T follicular helper cell (primary cell): ENCODE results near the gene RIMOC1.
"Not testable (repeated sequence)": the region's sequence is repeated elsewhere in the genome, so short reads cannot be mapped to it uniquely, and the experiment has no call there.

Experiments
- DNase-seq: peaks from one replicate; pipeline ENCODE4 v3.0.0-alpha.2; 2020; ENCODE audit warnings: low read depth

RIMOC1 gene

DNA sequence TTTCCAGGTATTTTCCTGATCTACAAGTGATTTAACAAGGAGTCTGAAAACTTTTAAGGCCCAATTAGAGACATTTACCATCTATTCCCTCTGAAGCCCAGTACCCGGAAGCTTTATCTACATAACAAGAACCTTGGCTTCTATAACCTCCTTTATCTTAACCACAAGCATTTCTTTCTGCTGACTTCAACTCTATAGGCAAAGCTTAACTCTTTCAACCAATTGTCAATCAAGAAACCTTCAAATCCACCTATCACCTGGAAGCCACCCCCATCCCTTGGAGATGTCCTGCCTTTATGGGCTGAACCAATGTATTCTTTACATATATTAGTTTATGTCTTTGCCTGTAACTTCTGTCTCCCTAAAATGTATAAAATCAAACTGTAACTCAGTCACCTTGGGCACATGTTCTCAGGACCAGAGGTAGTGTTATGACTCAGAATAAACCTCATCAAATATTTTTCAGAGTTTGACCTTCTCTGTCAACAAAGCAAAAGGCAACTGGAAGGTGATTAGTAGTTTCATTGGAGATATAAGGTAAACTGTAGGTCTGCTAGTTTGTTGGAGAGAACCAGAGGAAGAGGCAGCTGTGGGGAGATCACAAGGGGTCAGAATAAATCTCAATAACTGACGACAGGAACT, 13.0 kb upstream of the RIMOC1 start:
- DNase-seq = no peak

DNA sequence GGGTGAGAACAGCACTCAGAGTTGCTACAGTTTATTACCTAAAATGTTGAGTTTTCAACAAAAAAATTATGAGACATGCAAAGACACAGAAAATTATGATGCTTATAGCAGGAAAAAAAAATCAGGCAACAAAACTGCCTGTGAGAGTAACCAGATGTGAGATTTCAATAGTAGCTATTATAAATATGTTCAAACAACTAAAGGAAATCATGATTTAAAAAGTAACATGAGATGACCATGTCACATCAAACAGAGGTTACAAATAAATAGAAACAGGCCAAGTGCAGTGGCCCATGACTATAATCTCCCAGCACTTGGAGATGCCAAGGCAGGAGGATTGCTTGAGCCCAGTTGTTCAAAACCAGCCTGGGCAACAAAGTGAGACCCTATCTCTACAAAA, 12.1 kb upstream of the RIMOC1 start:
- no peak for DNase-seq

- no peak for DNase-seq
Observed at GRCh38 chr5:41893074-41893851, 10.9 kb upstream of the RIMOC1 start.

DNA sequence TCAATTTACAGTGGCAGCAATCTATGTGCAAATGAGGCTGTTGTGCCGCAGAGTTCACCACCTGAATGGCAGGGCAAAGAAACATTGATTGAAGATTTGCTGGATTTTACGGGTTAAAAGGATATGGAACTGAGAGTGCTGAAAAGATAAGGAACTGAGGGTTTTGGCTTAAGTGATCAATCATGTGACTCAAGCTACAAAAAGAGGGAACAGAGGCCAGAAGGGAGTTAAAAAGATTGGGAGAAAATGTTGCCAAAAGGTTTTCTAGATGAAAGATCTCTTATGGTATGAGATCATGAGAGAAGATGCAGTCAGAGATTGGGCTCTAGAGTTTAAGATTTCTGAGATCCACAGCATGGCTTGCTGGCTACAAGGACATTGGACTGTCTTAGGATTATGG, 7.9 kb upstream of the RIMOC1 start:
- no peak for DNase-seq

DNA sequence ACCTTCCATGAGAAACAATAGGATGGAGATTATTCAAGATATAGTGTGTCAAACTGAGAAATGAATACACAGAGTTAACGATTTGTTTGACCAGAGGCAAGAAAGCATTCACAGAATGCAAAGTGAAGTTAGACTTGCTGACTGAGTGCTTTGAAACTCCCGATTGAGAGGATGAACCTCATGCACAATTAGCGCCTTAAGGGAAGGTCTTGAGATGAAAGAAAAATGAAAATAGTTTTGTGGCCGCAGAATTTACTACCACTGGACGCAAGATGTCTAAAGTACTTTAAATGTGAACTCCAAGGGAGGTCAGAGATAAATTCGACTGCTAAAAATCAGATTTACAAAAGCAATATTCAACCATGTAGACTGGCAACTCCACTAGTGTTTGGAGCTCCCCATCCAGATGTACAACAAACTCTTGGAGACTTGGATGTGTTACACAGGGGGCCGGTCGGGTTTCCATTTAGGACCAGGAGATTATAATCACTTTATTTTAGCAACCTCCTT, 707 bp upstream of the RIMOC1 start:
- no peak for DNase-seq

DNA sequence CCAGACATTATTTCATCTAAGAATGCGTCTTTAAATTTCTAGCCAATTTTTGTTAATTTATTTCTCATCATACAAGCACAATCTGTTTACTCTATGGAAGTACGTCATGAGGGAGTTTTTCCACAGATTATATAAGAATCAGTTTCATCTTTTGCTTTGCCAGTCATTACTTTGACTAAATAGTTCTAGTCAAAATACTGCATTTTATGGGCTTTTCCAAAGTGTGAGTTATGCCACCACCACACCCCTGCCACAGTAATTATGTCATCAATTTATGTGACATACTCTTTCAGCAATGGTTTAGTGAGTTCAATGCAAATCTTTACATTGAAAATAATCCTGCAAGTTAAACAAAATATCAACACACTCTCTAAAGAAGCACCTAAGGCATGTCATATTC, 2.0 kb downstream of the RIMOC1 start:
- DNase-seq = no peak

DNA sequence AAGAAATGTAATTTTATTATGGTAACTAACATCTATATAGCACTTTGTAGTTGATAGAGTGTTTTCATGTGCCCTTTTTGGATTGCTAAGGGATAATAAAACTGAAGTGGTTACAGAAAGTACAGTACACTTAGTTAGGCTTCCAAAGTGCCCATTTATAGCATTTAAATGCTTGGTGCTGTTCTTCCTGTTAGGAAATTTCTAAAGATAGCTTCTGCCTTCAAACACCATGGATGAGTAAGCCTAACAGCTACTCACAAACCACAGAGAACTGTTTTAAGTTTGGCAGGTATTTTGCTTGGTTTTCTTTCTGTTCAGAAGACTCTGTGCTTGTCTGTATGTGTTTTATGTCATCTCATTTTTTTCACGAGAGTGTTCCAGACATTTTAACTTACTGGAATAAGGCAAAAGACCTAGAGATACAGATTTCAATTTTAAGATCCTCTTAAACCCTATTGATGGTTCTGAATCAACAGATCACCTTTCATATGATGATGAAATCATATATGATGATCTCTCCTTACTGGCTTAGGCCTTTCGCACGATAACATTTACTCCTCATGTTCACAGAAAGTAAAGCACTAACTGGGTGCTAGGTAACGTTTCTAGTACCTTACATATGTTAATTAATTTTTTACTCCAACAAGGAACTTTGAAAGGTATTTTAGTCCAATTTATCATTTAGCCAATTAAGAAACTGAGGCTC, 4.4 kb downstream of the RIMOC1 start:
- DNase-seq = no peak

- no peak for DNase-seq
Observed at GRCh38 chr5:41918105-41918504, 14.0 kb downstream of the RIMOC1 start.

DNA sequence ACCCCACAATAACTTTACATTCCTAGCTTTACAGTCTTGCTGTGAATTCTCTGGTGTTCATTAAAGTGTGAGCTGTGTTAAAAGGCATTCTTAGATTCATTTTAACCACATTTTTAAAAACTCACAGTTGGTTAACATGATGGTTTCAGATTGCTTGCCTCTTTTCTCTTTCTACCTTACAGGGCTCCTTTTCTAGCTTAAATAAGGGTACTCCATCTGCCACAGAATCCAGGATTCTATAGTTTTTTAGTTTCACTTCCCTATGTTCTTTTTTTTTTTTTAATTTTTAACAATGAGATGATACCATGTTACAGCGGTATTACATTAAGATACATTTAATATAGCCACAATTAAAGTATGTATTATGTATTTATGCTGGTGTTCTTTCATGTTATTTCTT, 17.0 kb downstream of the RIMOC1 start:
- no peak for DNase-seq

- no peak for DNase-seq
Observed at GRCh38 chr5:41921874-41922273, 17.7 kb downstream of the RIMOC1 start.

DNA sequence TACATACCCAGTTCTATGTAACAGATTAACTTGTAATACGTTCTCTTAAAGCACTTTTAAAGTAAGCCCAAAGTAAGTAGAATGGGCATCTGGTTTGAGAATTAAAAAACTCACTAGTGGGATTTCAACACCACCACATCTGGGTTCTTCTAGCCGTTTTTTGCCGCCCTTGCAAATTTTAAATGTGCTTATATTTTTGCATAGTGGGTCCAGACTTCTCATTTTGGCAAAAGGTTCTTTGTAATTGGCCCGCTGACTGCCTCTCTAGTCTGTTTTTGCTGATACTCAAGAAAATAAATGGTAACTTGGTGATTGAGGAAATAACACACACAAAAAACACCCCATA, 20.4 kb downstream of the RIMOC1 start:
- DNase-seq = no peak

- DNase-seq = peak; percentile 82
Observed at GRCh38 chr5:41924872-41925554, 20.9 kb downstream of the RIMOC1 start, which contains the start of gene FBXO4. Gene FBXO4 (plus strand): TSS chr5:41925281. CDS start chr5:41925310, 29 bp downstream.

GRCh38 chr5:41925555-41925951, 21.4 kb downstream of the RIMOC1 start:
- no peak for DNase-seq

DNA sequence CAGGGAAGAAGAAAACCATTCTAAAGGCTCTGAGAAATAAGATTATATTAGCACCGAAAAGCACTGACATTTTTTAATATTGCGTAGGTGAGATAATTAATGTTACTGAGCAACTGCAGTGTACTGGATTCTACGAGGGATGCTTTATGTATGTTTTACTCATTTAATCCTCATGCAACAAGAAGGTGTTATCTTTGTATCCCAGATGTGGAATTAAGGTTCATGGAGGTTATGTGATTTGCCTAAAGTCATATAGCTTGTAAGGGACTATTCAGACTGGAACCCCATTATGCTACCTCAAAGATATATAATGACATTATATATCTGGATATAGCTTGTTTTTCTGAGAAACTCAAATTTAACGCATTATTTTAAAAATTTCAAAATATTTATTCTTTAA, 23.5 kb downstream of the RIMOC1 start:
- DNase-seq = no peak

GRCh38 chr5:41929035-41929434, 24.9 kb downstream of the RIMOC1 start:
- no peak for DNase-seq

- no peak for DNase-seq
Observed at GRCh38 chr5:41932770-41933169, 28.6 kb downstream of the RIMOC1 start.

GRCh38 chr5:41935544-41935943, 31.4 kb downstream of the RIMOC1 start:
- no peak for DNase-seq

DNA sequence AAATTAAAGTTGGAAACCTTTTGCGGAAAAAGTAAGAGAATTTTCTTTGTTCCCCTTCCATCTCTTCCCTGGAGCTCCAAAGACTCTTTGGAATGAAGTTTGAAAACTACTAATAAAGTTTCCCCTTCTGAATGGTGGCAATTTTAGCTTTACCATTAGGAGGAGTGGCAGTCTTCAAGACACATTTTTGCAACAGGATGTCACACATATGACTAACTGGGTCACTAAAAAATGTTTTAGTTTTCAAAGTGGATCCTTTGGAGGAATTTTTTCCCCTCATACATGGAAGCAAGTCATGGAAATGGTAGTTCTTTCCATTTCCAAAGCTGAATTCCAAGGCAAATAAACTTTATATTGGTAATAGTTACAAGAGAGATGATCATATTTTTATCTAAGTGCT, 36.5 kb downstream of the RIMOC1 start:
- DNase-seq = no peak

- not testable (repeated sequence) for DNase-seq
Observed at GRCh38 chr5:41945332-41945955, 41.3 kb downstream of the RIMOC1 start.

DNA sequence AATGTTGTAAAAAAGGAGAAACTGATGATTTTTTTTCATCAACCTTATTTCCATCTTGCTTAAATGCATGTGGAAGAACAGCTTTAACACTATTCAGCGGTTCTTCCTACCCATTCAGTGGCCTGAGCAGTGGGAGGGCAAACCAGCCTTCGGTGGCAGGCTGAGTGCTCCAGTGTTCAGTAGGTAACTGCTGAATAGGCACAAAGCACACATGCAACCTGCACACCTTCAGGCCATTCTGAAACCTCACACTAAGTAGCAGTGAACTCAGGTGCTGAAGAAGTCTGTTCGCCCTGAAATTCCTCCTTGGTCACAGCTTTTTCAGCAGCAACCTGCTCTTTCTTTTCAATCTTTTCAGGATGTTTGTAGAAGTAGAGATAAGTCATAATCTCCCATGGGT, 47.1 kb downstream of the RIMOC1 start:
- DNase-seq = no peak
